ENCODE data around the gene BLMH. TPM values are rescaled to one million over a fixed set of nuclear protein-coding genes. Genes with fewer than 3 reads are reported as not detected.
A peak's percentile ranks its signal among the peaks of the same experiment; 100 is the strongest.

BLMH gene
- total RNA-seq, 4 donors from 2014 or later = 16.6 to 22.4 (median 20.8) TPM

DNA sequence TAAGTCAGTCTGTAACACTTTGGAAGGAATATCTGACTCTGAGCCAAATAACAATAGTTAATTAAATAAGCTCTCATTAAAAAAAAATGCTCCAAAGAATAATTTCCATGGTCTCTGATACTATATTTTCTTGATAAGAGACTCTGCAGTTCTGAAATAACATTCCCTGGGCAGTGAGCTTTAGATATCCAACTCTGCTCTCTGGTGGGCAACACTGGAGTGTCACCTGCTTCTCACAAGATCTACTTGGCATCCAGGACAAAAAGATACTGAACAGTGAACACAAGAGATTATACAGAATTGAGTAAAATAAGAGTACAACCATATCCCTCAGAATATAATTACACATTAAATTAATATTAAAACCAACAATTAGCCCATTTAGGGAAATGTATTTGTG, 13.7 kb downstream of the BLMH start:
- no peak for DNase-seq (ENCODE audit: extremely low spot score)
- Histone ChIP-seq H3K9me3 (no peaks in the 10 kb centered on the region), H3K27me3 (no peaks in the 10 kb centered on the region), H3K36me3 (peaks cover 17 to 96% (median 64%) of the 10 kb centered on the region in 4 donors), H3K4me3 (no peak overlapping the region), H3K27ac (replicated peaks in 1 of 4) (no peak overlapping the region), H3K4me1 (peaks cover 0 to 4% (median 0%) of the 10 kb centered on the region in 4 donors)
- TF ChIP-seq EP300 (IDR thresholded peaks at IDR 0.05) = no peak
- TF ChIP-seq, protein P1, sequence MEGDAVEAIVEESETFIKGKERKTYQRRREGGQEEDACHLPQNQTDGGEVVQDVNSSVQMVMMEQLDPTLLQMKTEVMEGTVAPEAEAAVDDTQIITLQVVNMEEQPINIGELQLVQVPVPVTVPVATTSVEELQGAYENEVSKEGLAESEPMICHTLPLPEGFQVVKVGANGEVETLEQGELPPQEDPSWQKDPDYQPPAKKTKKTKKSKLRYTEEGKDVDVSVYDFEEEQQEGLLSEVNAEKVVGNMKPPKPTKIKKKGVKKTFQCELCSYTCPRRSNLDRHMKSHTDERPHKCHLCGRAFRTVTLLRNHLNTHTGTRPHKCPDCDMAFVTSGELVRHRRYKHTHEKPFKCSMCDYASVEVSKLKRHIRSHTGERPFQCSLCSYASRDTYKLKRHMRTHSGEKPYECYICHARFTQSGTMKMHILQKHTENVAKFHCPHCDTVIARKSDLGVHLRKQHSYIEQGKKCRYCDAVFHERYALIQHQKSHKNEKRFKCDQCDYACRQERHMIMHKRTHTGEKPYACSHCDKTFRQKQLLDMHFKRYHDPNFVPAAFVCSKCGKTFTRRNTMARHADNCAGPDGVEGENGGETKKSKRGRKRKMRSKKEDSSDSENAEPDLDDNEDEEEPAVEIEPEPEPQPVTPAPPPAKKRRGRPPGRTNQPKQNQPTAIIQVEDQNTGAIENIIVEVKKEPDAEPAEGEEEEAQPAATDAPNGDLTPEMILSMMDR (IDR thresholded peaks at IDR 0.05) = peak in 1 of 3 experiments; percentile 24
- intact Hi-C loops (cut with DNase I) = no loop called here

DNA sequence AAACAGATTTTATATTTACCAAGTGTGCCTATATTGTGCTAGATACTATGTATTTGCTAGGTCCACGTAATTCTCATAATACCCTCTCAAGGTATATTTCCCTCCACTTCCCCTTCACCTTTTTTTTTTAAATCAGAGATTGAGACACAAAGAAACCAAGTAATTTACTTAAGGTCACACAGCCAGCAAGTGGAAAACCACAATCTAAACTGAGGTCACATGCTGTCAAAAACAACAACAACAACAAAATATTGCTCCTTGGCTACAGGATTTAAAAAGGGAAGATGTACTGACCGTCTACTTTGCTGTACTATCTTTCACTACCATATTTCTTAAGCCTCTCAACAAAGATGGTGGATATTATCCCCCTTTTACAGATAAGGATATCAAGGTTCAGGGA, 15.8 kb downstream of the BLMH start:
- TF ChIP-seq, protein P1 (IDR thresholded peaks at IDR 0.05) = no peak
- no peak for TF ChIP-seq POLR2A (IDR thresholded peaks at IDR 0.05; ENCODE audit: low read depth)
- no peak for TF ChIP-seq EP300 (IDR thresholded peaks at IDR 0.05)
- no peak for TF ChIP-seq POLR2AphosphoS5 (IDR thresholded peaks at IDR 0.05)
- Histone ChIP-seq H3K4me1 (peaks cover 0 to 4% (median 0%) of the 10 kb centered on the region in 4 donors), H3K36me3 (peaks cover 21 to 96% (median 68%) of the 10 kb centered on the region in 4 donors), H3K4me3 (no peak overlapping the region), H3K9me3 (no peaks in the 10 kb centered on the region), H3K27ac (replicated peaks in 1 of 4) (no peak overlapping the region), H3K27me3 (no peaks in the 10 kb centered on the region)
- intact Hi-C loops (cut with DNase I) = no loop called here
- 89% methylated on average over 2 of the region's 2 CpGs for WGBS
- no peak for DNase-seq (ENCODE audit: extremely low spot score)

DNA sequence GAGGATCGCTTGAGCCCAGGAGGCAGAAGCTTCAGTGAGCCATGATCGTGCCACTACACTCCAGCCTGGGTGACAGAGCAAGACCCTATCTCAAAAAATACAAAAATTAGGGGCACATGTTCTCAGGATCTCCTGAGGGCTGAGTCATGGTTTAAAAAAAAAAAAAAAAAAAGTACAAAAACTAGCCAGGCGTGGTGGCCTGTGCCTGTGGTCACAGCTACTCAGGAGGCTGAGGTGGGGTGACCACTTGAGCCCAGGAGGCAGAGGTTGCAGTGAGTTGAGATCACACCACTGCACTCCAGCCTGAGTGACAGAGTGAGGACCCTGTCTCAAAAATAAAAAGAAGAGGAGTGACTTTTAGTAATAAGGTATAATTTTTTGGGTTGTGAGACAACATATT, 16.9 kb downstream of the BLMH start:
- H3K27me3 ChIP-seq = no peaks in the 10 kb centered on the region
- peaks cover 0 to 4% (median 0%) of the 10 kb centered on the region in 4 donors for H3K4me1 ChIP-seq
- TF ChIP-seq EP300 (IDR thresholded peaks at IDR 0.05) (no peak), POLR2A (IDR thresholded peaks at IDR 0.05; ENCODE audit: low read depth) (no peak), POLR2AphosphoS5 (IDR thresholded peaks at IDR 0.05) (no peak)
- TF ChIP-seq, protein P1 (IDR thresholded peaks at IDR 0.05) = no peak
- no peak overlapping the region for H3K4me3 ChIP-seq
- H3K27ac ChIP-seq (replicated peaks in 1 of 4) = no peak overlapping the region
- peaks cover 23 to 96% (median 66%) of the 10 kb centered on the region in 4 donors for H3K36me3 ChIP-seq
- no peaks in the 10 kb centered on the region for H3K9me3 ChIP-seq
- DNase-seq (ENCODE audit: extremely low spot score) = no peak
- 93% methylated on average over 3 of the region's 3 CpGs for WGBS
- intact Hi-C loops (cut with DNase I) = no loop called here

DNA sequence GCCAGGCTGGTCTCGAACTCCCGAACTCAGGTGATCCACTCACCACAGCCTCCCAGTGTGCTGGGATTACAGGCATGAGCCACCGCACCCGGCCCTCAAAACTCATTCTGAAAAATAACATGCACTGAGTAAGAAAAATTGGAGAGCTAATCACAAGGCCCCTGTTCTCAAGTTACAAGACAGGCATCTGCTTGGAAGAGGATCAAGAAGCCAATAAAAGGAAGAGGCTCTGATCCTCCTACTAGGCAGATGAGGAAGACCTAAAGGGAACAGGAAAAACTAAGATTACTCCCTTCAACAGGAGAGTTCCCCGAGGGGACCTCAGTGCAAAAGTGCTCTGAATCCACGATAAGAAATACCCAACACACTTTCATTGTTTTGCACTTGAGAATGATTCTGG, 18.4 kb downstream of the BLMH start:
- Histone ChIP-seq H3K9me3 (no peaks in the 10 kb centered on the region), H3K4me1 (peaks cover 0 to 4% (median 0%) of the 10 kb centered on the region in 4 donors), H3K27me3 (no peaks in the 10 kb centered on the region), H3K4me3 (no peak overlapping the region), H3K27ac (replicated peaks in 1 of 4) (no peak overlapping the region), H3K36me3 (peaks cover 26 to 91% (median 68%) of the 10 kb centered on the region in 4 donors)
- no peak for DNase-seq (ENCODE audit: extremely low spot score)
- 94% methylated on average over 6 of the region's 6 CpGs for WGBS
- intact Hi-C loops (cut with DNase I) = no loop called here
- TF ChIP-seq, protein P1 (IDR thresholded peaks at IDR 0.05) = no peak
- TF ChIP-seq POLR2A (IDR thresholded peaks at IDR 0.05; ENCODE audit: low read depth) = no peak
- TF ChIP-seq POLR2AphosphoS5 (IDR thresholded peaks at IDR 0.05) = no peak
- no peak for TF ChIP-seq EP300 (IDR thresholded peaks at IDR 0.05)

DNA sequence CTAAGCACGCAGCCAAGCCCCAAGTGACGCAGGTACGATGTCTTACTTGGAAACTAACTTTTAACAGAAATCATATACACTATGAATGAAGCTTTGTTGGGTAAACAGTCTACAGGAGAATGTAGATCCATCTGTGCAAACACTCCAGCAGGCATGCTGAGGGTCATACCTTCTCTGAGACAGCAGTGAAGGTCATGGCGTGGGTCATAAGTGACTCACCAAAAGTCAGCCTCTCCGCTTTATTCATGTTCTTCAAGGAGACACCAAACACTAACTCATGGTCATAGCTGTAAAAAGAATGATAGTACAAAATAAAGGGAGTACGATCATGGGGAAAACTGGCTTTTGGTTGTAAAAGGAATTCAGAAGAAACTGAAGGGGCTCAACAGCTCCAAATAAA, 20.6 kb downstream of the BLMH start:
- WGBS = 96% methylated on average over 6 of the region's 6 CpGs
- intact Hi-C loops (cut with DNase I) = no loop called here

More for the DNA sequence above, 20.6 kb downstream of the BLMH start:
- no peaks in the 10 kb centered on the region for H3K9me3 ChIP-seq
- no peak overlapping the region for H3K27ac ChIP-seq (replicated peaks in 1 of 4)
- no peaks in the 10 kb centered on the region for H3K4me1 ChIP-seq
- no peaks in the 10 kb centered on the region for H3K27me3 ChIP-seq
- TF ChIP-seq, protein P1 (IDR thresholded peaks at IDR 0.05) = no peak
- TF ChIP-seq POLR2AphosphoS5 (IDR thresholded peaks at IDR 0.05) (no peak), EP300 (IDR thresholded peaks at IDR 0.05) (no peak), POLR2A (IDR thresholded peaks at IDR 0.05; ENCODE audit: low read depth) (no peak)
- peaks cover 36 to 91% (median 77%) of the 10 kb centered on the region in 4 donors for H3K36me3 ChIP-seq
- no peak for DNase-seq (ENCODE audit: extremely low spot score)
- no peak overlapping the region for H3K4me3 ChIP-seq

All from esophagus muscularis mucosa (tissue), 4 donors.